ENCODE measurements around the gene NFYB. TPM values are rescaled to one million over a fixed set of nuclear protein-coding genes. Genes with fewer than 3 reads are reported as not detected.
A peak's percentile ranks its signal among the peaks of the same experiment; 100 is the strongest.
"Not testable (repeated sequence)": the region's sequence is repeated elsewhere in the genome, so short reads cannot be mapped to it uniquely, and the experiment has no call there.

Gene NFYB
- total RNA-seq, 2 experiments from 2014 or later = 23.6 to 24.5 TPM

DNA sequence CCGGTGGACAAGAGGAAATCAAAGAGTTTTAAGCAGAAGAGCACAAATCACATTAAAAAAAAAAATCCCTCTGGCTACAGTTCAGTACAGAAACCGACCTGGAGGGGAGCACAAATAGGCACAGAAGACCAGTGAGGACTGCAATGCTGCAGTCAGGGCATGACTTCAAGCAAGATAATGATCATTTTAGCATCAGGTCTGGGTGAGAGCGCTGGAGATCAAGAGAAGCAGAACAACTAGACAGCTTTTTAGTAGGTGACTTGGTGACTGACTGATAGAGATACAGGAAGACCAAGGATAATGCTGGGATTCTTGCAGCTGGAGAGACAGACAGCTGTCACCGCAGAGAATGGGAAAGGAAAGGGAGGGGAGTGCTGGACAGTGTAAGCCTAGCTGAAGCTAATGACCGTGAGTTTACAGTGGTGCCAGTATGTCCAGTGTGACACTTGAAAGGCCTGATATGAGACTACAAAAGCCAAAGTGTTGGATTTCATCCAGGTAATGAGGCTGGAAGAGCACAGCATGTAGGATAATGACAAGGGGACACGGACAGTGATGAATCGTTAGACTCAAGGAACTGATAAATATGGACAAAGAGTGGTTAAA, 5.6 kb downstream of the NFYB start:
- no peak overlapping the region for H3K27ac Mint-ChIP-seq
- CTCF ChIA-PET = interaction anchor here (1.0 kb wide), 1 partner anchor 23 kb away, joined by 3 read pairs; no protein-coding TSS in a partner anchor

DNA sequence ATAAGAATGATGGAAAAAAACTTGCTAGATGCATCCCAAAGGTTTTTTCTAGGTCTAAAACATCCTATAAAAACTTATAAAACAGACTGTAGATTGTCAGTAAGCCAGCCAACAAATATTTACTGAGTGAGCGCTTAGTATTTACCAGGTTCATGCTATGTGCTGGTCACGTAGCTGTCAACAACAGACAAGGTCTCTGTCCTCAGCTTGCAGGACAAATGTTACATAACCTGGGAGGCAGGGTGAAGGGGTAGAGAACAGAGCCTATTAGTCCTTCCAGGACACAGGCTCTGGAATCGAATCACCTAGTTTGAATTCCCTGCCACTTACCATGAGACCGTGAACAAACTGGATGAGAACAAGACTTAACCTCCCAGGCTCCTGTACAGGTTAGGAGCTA, 6.4 kb downstream of the NFYB start:
- Mint-ChIP-seq H3K4me1 (ENCODE audit: low read depth) (peaks cover 22% of the 10 kb centered on the region), H3K9me3 (no peaks in the 10 kb centered on the region), H3K36me3 (peaks cover 18% of the 10 kb centered on the region), H3K27ac (no peak overlapping the region), H3K4me3 (no peak overlapping the region), H3K27me3 (no peaks in the 10 kb centered on the region)
- ChIA-PET POLR2A (no interaction called here), CTCF (interaction anchor here (1.0 kb wide), 1 partner anchor 22 kb away, joined by 3 read pairs; no protein-coding TSS in a partner anchor)
- intact Hi-C loops (cut with micrococcal nuclease) = no loop called here
- DNase-seq = no peak

More for the DNA sequence above, 5.6 kb downstream of the NFYB start:
- DNase-seq = no peak
- intact Hi-C loops (cut with micrococcal nuclease) = no loop called here
- POLR2A ChIA-PET = no interaction called here
- no peaks in the 10 kb centered on the region for H3K9me3 Mint-ChIP-seq
- no peaks in the 10 kb centered on the region for H3K27me3 Mint-ChIP-seq
- no peak overlapping the region for H3K4me3 Mint-ChIP-seq
- peaks cover 26% of the 10 kb centered on the region for H3K4me1 Mint-ChIP-seq (ENCODE audit: low read depth)
- peaks cover 18% of the 10 kb centered on the region for H3K36me3 Mint-ChIP-seq

DNA sequence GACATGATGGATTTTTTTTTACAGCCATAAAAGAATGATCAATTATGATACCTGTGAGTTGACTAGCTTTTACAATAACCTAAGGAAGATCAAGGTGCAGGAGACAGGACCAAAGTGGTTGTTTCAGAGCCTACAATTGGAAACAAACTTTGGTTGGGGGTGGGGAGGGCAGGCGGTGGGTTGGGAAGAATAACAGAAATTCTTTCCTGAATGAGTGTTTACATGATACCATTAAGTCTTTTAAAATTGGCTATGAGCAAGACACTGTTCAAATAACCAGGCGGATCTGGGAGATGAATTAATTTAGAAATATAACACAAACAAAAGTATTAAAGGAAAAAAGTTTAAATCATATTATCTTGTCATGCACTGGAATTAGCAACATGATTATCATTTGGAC, 7.2 kb downstream of the NFYB start:
- ChIA-PET POLR2A (no interaction called here), CTCF (interaction anchor here (6.5 kb wide), 1 partner anchor 21 kb away, joined by 36 read pairs; no protein-coding TSS in a partner anchor)
- no peaks in the 10 kb centered on the region for H3K27me3 Mint-ChIP-seq
- H3K4me3 Mint-ChIP-seq = no peak overlapping the region
- peaks cover 15% of the 10 kb centered on the region for H3K4me1 Mint-ChIP-seq (ENCODE audit: low read depth)
- no peaks in the 10 kb centered on the region for H3K9me3 Mint-ChIP-seq
- H3K36me3 Mint-ChIP-seq = peaks cover 21% of the 10 kb centered on the region
- intact Hi-C loops (cut with micrococcal nuclease) = no loop called here
- DNase-seq = no peak
- H3K27ac Mint-ChIP-seq = no peak overlapping the region

DNA sequence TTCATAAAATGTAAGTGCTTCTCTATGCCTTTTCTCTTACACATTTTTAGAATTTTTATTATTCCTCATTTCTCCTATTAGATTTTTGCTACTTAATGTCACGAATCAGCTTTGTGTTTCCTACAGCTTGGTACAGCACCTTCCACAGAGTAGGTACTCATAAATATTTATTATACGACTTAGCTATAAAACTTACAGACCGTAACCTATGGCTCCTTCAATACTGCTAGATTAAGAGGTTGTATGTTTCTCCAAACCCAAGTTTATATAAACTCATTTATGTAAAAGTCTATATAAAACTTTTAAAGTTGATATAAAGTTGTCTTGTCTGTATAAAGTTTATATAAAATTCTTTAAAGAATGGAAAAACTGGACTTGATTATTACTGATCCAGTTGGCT, 11.5 kb downstream of the NFYB start:
- Mint-ChIP-seq H3K27ac (no peak overlapping the region), H3K9me3 (no peaks in the 10 kb centered on the region), H3K36me3 (peaks cover 27% of the 10 kb centered on the region), H3K4me3 (no peak overlapping the region), H3K27me3 (no peaks in the 10 kb centered on the region), H3K4me1 (ENCODE audit: low read depth) (peaks cover 7% of the 10 kb centered on the region)
- CTCF ChIA-PET = interaction anchor here (0.8 to 6.5 kb wide), 3 partner anchors 17 to 68 kb away, joined by 4 to 36 read pairs (median 6); no protein-coding TSS in a partner anchor
- no peak for DNase-seq
- intact Hi-C loops (cut with micrococcal nuclease) = no loop called here
- POLR2A ChIA-PET = no interaction called here

DNA sequence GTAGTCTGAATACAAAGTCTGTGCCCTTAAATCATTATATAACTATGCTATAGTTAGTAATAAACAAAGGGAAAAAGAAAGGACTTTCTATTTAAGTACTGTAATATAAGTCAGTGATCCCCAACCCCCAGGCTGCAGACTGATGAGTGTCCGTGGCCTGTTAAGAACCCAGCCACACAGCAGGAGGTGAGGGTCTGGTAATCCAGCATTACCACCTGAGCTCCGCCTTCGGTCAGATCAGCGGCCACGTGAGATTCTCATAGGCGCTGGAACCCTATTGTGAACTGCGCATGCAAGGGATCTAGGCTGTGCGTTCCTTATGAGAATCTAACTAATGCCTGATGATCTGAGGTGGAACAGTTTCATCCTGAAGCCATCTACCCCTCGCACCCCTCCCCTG, 15.7 kb downstream of the NFYB start:
- Mint-ChIP-seq H3K27ac (no peak overlapping the region), H3K4me3 (no peak overlapping the region), H3K36me3 (peaks cover 33% of the 10 kb centered on the region), H3K4me1 (ENCODE audit: low read depth) (no peaks in the 10 kb centered on the region), H3K27me3 (no peaks in the 10 kb centered on the region), H3K9me3 (no peaks in the 10 kb centered on the region)
- DNase-seq = no peak
- ChIA-PET CTCF (interaction anchor here (1.2 kb wide), 1 partner anchor 81 kb away, joined by 4 read pairs; no protein-coding TSS in a partner anchor), POLR2A (no interaction called here)
- intact Hi-C loops (cut with micrococcal nuclease) = no loop called here

DNA sequence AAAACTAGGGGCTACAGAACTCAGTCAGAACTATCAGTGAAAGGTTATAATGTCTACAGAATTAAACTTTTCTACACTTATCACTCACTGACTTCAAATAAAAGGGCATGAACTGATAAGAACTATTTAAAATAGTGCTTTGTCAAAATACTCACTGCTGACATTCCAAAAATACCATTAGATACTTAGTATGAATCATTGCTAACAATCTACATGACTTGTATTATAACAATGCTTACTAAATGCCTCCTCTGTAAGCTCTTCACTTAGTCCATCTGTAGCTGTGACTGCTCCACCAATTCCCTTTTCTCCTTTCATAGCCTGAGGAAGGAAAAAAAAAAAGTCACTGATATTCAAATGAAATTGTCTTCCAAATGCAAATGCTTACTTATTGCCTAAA, 17.0 kb downstream of the NFYB start:
- Mint-ChIP-seq H3K27me3 (no peaks in the 10 kb centered on the region), H3K27ac (no peak overlapping the region), H3K36me3 (peaks cover 33% of the 10 kb centered on the region), H3K4me3 (no peak overlapping the region), H3K9me3 (no peaks in the 10 kb centered on the region), H3K4me1 (ENCODE audit: low read depth) (no peaks in the 10 kb centered on the region)
- intact Hi-C loops (cut with micrococcal nuclease) = no loop called here
- ChIA-PET CTCF (interaction anchor here (1.0 to 2.4 kb wide), 3 partner anchors 10 to 79 kb away, joined by 4 to 12 read pairs (median 4); no protein-coding TSS in a partner anchor), POLR2A (no interaction called here)
- no peak for DNase-seq

DNA sequence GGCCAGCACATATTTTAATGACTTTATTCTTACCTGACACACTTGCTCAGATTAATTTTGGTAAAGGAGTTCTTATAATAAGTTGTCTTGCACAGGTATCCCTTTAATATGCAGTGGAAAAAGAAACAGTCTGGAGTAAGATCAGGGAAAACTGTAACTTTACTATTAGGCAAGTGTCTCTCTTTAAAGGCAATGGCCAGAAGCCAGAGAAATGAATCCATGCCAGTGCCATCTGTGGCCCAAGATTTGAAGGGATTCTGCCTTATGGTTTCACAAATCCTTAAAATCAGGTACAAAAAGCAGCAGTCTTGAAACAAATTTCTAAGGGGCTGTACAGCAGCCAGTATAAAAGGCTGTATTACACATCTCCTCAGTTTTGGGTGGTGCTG, 22.4 kb downstream of the NFYB start:
- H3K36me3 Mint-ChIP-seq = peaks cover 16% of the 10 kb centered on the region
- H3K4me3 Mint-ChIP-seq = no peak overlapping the region
- no peaks in the 10 kb centered on the region for H3K9me3 Mint-ChIP-seq
- ChIA-PET POLR2A (no interaction called here), CTCF (interaction anchor here (0.6 kb wide), 1 partner anchor 238 kb away, joined by 3 read pairs; no protein-coding TSS in a partner anchor)
- intact Hi-C loops (cut with micrococcal nuclease) = no loop called here
- no peak overlapping the region for H3K27ac Mint-ChIP-seq
- H3K27me3 Mint-ChIP-seq = no peaks in the 10 kb centered on the region
- DNase-seq = no peak
- peaks cover 4% of the 10 kb centered on the region for H3K4me1 Mint-ChIP-seq (ENCODE audit: low read depth)

DNA sequence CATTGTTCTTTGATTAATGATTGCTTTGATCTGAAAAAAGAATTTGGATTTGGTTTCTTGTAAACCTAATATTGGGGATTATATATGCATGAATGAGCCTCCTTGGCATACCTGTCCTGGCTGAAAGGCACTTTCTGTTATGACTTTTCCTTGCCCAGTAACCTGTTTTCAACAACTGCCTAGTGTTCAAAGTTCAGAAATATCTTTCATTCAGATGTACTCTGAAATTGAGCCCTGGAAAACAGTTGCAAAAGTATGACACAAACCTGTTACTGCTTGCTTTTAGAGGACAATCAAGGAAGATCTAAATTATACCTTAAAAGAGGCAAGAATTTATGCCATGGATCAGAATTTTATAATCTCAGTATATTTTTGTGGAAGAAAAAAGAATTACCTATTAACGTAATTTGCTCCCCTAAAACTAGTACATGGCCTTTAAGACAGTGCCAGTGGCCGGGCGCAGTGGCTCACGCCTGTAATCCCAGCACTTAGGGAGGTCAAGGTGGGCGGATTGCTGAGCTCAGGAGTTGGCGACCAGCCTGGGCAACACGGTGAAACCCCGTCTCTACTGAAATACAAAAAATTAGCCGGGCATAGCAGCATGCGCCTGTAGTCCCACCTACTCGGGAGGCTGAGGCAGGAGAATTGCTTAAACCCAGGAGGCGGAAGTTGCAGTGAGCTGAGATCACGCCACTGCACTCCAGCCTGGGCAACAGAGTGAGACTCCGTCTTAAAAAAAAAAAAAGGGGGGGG, 23.0 kb downstream of the NFYB start:
- H3K4me1 Mint-ChIP-seq (ENCODE audit: low read depth); H3K9me3 Mint-ChIP-seq; H3K27me3 Mint-ChIP-seq; H3K4me3 Mint-ChIP-seq; H3K27ac Mint-ChIP-seq; intact Hi-C loops (cut with micrococcal nuclease); DNase-seq; POLR2A ChIA-PET: not testable (repeated sequence)
- CTCF ChIA-PET = interaction anchor here (1.6 kb wide), 1 partner anchor 57 kb away, joined by 5 read pairs; no protein-coding TSS in a partner anchor
- H3K36me3 Mint-ChIP-seq = peaks cover 12% of the 10 kb centered on the region

DNA sequence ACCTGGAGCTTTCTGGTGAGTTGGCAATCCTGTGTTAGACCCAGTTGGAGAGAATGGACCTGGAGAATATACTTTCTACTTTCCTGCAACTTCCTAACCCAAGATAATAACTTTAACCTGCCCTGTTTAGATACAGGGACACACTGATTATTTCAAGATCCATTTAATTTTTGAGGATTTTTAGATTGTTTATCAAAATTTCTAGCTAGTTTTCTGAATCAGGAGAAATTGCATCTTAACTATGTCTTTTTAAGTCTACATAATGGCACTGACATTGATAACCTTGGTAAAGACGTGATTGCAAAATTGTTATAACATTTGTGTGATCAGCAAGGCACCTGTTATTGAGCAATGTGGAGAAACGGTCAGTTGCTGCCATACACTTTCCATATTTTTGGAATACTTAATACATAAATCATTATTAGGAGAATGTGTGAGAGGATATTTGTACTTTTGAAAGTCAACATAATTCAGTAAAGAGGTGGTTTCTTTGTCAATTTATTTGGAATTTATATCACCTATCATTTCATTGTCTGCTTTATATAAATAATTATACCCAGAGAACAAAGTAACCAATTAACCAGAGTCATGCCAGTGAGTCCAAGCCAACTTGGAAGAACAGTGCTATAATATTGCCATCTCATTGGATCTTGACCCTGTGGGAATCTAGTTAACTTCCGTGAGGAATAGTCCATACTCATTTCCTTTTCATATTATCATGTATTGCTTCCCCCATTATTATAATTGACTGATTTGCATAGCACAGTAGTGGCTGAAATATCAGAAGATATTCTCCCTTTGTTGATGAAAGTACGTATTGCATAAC, 28.4 kb downstream of the NFYB start:
- ChIA-PET POLR2A (interaction anchor here (1.1 kb wide), 2 partner anchors 46 to 143 kb away, joined by 3 to 5 read pairs; partner anchors contain the start of genes HCFC2 and TDG), CTCF (interaction anchor here (0.6 to 5.7 kb wide), 43 partner anchors 10 to 331 kb away, joined by 3 to 156 read pairs (median 5); partner anchors contain the start of genes GLT8D2, HCFC2, HSP90B1 and NFYB)
- Mint-ChIP-seq H3K9me3 (no peaks in the 10 kb centered on the region), H3K4me1 (ENCODE audit: low read depth) (peaks cover 11% of the 10 kb centered on the region), H3K36me3 (no peaks in the 10 kb centered on the region), H3K27ac (no peak overlapping the region), H3K4me3 (no peak overlapping the region), H3K27me3 (no peaks in the 10 kb centered on the region)
- intact Hi-C loops (cut with micrococcal nuclease) = loop anchor here (1.0 to 5.0 kb wide), 4 partner anchors 52 to 231 kb away; partner anchors contain the start of gene TDG
- no peak for DNase-seq

DNA sequence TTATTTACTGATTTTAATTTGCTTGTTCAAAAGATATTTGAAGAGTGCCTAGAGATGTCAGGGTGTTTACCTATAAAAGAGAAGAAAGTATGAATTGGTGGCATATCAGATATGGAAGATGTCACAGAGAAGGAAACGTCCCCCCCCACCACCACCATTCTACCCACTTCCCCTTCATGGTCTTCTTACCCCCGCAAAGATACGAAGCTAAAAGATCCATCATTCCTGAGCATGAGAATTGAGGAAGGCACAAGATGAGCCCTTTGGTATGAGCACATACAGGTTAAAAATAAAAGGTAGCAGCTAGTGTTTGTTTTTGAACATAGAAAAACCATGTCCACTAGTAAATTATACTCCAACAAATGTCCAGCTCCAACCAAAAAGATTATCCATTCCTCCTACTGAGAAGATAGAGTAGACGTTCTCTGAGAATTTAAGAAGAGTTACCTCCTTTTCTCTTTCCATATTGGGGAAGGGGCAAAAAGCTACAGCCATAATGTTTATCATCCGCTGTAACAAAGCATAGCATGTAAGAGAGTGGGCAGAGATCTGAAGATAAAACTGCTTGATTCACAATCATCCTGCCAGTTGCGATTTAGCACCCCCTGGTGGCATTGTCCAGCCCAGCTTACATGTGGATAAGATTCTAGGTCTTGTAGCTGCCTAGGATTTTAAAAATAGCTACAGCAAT, 29.1 kb downstream of the NFYB start:
- Mint-ChIP-seq H3K36me3 (no peaks in the 10 kb centered on the region), H3K9me3 (no peaks in the 10 kb centered on the region), H3K27ac (no peak overlapping the region), H3K4me3 (no peak overlapping the region), H3K4me1 (ENCODE audit: low read depth) (peaks cover 11% of the 10 kb centered on the region), H3K27me3 (no peaks in the 10 kb centered on the region)
- intact Hi-C loops (cut with micrococcal nuclease) = loop anchor here (1.0 to 5.0 kb wide), 4 partner anchors 52 to 231 kb away; partner anchors contain the start of gene TDG
- ChIA-PET CTCF (interaction anchor here (0.6 to 5.7 kb wide), 48 partner anchors 11 to 330 kb away, joined by 3 to 156 read pairs (median 4); partner anchors contain the start of genes GLT8D2, HCFC2, HSP90B1 and NFYB), POLR2A (interaction anchor here (0.6 to 1.1 kb wide), 3 partner anchors 38 to 143 kb away, joined by 3 to 5 read pairs (median 3); partner anchors contain the start of genes HCFC2 and TDG)
- peak; percentile 91 for DNase-seq

DNA sequence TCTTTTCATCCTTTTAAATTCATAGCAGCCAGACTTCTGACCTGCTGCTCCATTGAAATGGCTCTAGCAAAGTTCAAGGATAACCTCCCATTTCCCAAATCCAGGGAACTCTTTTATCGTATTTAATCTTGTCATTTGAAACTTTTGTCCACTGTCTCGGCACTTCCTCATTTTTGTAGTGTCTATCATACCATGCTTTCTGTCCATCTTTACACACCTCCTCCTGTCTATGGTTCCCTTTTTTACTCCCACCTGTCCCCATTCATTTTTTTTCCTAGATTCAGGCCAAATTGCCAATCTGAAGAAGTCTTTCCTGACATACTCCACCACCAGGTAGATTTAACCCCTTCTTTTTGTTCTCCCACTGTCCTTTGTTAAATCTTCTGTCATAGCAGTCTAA, 31.0 kb downstream of the NFYB start:
- Mint-ChIP-seq H3K4me1 (ENCODE audit: low read depth) (peaks cover 11% of the 10 kb centered on the region), H3K9me3 (no peaks in the 10 kb centered on the region), H3K27me3 (no peaks in the 10 kb centered on the region), H3K36me3 (no peaks in the 10 kb centered on the region), H3K4me3 (no peak overlapping the region), H3K27ac (no peak overlapping the region)
- ChIA-PET CTCF (interaction anchor here (3.0 to 3.4 kb wide), 2 partner anchors 9 to 223 kb away, joined by 27 to 49 read pairs; no protein-coding TSS in a partner anchor), POLR2A (no interaction called here)
- DNase-seq = no peak
- intact Hi-C loops (cut with micrococcal nuclease) = loop anchor here (5.0 kb wide), 1 partner anchor 140 kb away; the partner anchor contains the start of gene TDG

All from activated CD4-positive, alpha-beta memory T cell treated with anti-CD3 and anti-CD28 coated beads for 36 hours (primary cell).